IMR-90 (cell line): ENCODE results near the gene FEM1A. TPM values are rescaled to one million over a fixed set of nuclear protein-coding genes. Genes with fewer than 3 reads are reported as not detected.

Source experiments
- ATAC-seq: fragments of 200-7000 bp; cut with Tn5 transposase; 2 replicates; pipeline ENCODE4 v1.9.1; 2020; ENCODE audit warnings: low read depth, mild to moderate bottlenecking, moderate library complexity
- BruUV-seq: library from RNA; stranded (reverse); fragments of 400-500 nt; replicated peaks from 2 replicates; lab custom pipeline; 2021; lab: Mats Ljungman, UMichigan
- CTCF ChIA-PET: fragments of 300-600 bp; formaldehyde crosslinking; extraction: SDS; loops from one replicate; lab custom pipeline; 2021; ENCODE audit warnings: antibody characterized with exemption; lab: Yijun Ruan, JAX
- POLR2A ChIA-PET: fragments of 300-600 bp; sonication (Branson Sonifier 250); formaldehyde crosslinking; loops from one replicate; lab custom pipeline; 2022; ENCODE audit warnings: antibody characterized with exemption; ENCODE audit not compliant: unreplicated experiment; lab: Charles Lee
- DNase-seq: peaks from one replicate; pipeline ENCODE4 v3.0.0; 2013
- H2AFZ ChIP-seq: replicated peaks from 2 replicates; pipeline ENCODE3; 2013; ENCODE audit warnings: low read length, mild to moderate bottlenecking; ENCODE audit not compliant: poor library complexity
- H2AK5ac ChIP-seq: 2 replicates; pipeline ENCODE4 v1.6.1; 2013; ENCODE audit warnings: low read depth, low read length, inconsistent platforms
- H2AK9ac ChIP-seq: replicated peaks from 2 replicates; pipeline ENCODE3; 2013; ENCODE audit warnings: mild to moderate bottlenecking, low read depth, low read length, moderate library complexity; ENCODE audit not compliant: poor library complexity
- H2BK120ac ChIP-seq: 2 replicates; pipeline ENCODE4 v1.6.1; 2013; ENCODE audit warnings: low read depth, low read length, inconsistent platforms
- H2BK15ac ChIP-seq: 3 replicates; pipeline ENCODE4 v1.6.1; 2013; ENCODE audit warnings: low read depth, low read length, inconsistent platforms
- H2BK20ac ChIP-seq: 2 replicates; pipeline ENCODE4 v1.6.1; 2013; ENCODE audit warnings: low read depth, mild to moderate bottlenecking, inconsistent platforms, low read length, moderate library complexity
- H2BK5ac ChIP-seq: 2 replicates; pipeline ENCODE4 v1.6.1; 2013; ENCODE audit warnings: mild to moderate bottlenecking, low read depth, low read length, inconsistent platforms; ENCODE audit not compliant: poor library complexity, severe bottlenecking
- H3K14ac ChIP-seq: replicated peaks from 2 replicates; pipeline ENCODE4 v1.6.1; 2013; ENCODE audit warnings: low read depth, low read length, inconsistent platforms
- H3K18ac ChIP-seq: 2 replicates; pipeline ENCODE4 v1.6.1; 2013; ENCODE audit warnings: low read depth, low read length, control low read depth
- H3K23ac ChIP-seq: 2 replicates; pipeline ENCODE4 v1.6.1; 2013; ENCODE audit warnings: low read depth, low read length, inconsistent platforms
- H3K27ac ChIP-seq: 2 replicates; pipeline ENCODE4 v1.5.1; 2013; ENCODE audit warnings: mild to moderate bottlenecking, control low read depth, low read length; ENCODE audit not compliant: insufficient read depth
- H3K27me3 ChIP-seq: 2 replicates; pipeline ENCODE4 v1.6.1; 2013; ENCODE audit warnings: low read length; ENCODE audit not compliant: control insufficient read depth, insufficient read depth
- H3K36me3 ChIP-seq: 2 replicates; pipeline ENCODE4 v1.6.1; 2013; ENCODE audit warnings: low read length, mixed read lengths; ENCODE audit not compliant: control insufficient read depth, insufficient read depth
- H3K4ac ChIP-seq: 2 replicates; pipeline ENCODE4 v1.6.1; 2013; ENCODE audit warnings: low read depth, low read length, inconsistent platforms
- H3K4me1 ChIP-seq: 2 replicates; pipeline ENCODE4 v1.6.1; 2013; ENCODE audit warnings: low read length, mixed read lengths; ENCODE audit not compliant: control insufficient read depth, insufficient read depth
- H3K4me2 ChIP-seq: 2 replicates; pipeline ENCODE4 v1.6.1; 2013; ENCODE audit warnings: low read depth, mild to moderate bottlenecking, control low read depth, low read length, moderate library complexity
- H3K4me3 ChIP-seq: 2 replicates; pipeline ENCODE4 v1.5.1; 2013; ENCODE audit warnings: low read depth, mild to moderate bottlenecking, control low read depth, low read length, moderate library complexity; ENCODE audit not compliant: insufficient read depth
- H3K56ac ChIP-seq: 2 replicates; pipeline ENCODE4 v1.6.1; 2013; ENCODE audit warnings: low read length, inconsistent platforms; ENCODE audit not compliant: insufficient read depth; ENCODE audit errors: extremely low read depth
- H3K79me1 ChIP-seq, 2 experiments: 2 replicates each; pipeline ENCODE4 v1.6.1; 2013; ENCODE audit warnings: low read length in 2 of 2, inconsistent platforms in 1 of 2, low read depth in 1 of 2
- H3K9ac ChIP-seq: 2 replicates; pipeline ENCODE4 v1.6.1; 2013; ENCODE audit warnings: low read depth, low read length, control low read depth
- H3K9me1 ChIP-seq: 2 replicates; pipeline ENCODE4 v1.6.1; 2013; ENCODE audit warnings: low read length, inconsistent platforms; ENCODE audit not compliant: insufficient read depth
- H3K9me3 ChIP-seq: 2 replicates; pipeline ENCODE4 v1.6.1; 2013; ENCODE audit warnings: low read length; ENCODE audit not compliant: control insufficient read depth, insufficient read depth
- H4K20me1 ChIP-seq: 2 replicates; pipeline ENCODE4 v1.6.1; 2013; ENCODE audit warnings: low read length, inconsistent platforms; ENCODE audit not compliant: insufficient read depth
- H4K5ac ChIP-seq: 2 replicates; pipeline ENCODE4 v1.6.1; 2013; ENCODE audit warnings: mild to moderate bottlenecking, low read depth, low read length, control low read depth
- H4K8ac ChIP-seq, 2 experiments: 2 replicates each; pipeline ENCODE4 v1.6.1; 2013; ENCODE audit warnings: low read depth in 2 of 2, low read length in 2 of 2, control low read depth in 1 of 2, inconsistent platforms in 1 of 2
- H4K91ac ChIP-seq: 2 replicates; pipeline ENCODE4 v1.6.1; 2013; ENCODE audit warnings: low read depth, low read length, inconsistent platforms; ENCODE audit not compliant: insufficient read depth
- BHLHE40 ChIP-seq: fragments of 150-350 bp; IDR thresholded peaks from 2 replicates; pipeline ENCODE4 v1.6.1; 2016; ENCODE audit warnings: mild to moderate bottlenecking, low read depth, low read length
- CEBPB ChIP-seq: IDR thresholded peaks from 2 replicates; pipeline ENCODE4 v1.6.1; 2012; ENCODE audit warnings: low read depth, low read length, improper control_type of control experiment
- CHD1 ChIP-seq: IDR thresholded peaks from 2 replicates; pipeline ENCODE4 v1.6.1; 2012; ENCODE audit warnings: low read depth, low read length, improper control_type of control experiment
- CTCF ChIP-seq: conservative IDR thresholded peaks from 2 replicates; pipeline ENCODE4 v1.5.1; 2012; ENCODE audit warnings: mild to moderate bottlenecking, low read depth, low read length, improper control_type of control experiment
- ELK1 ChIP-seq: fragments of 150-350 bp; IDR thresholded peaks from 2 replicates; pipeline ENCODE4 v1.6.1; 2016; ENCODE audit warnings: low read depth, mild to moderate bottlenecking, low read length, moderate library complexity, borderline replicate concordance
- FOS ChIP-seq: fragments of 150-350 bp; IDR thresholded peaks from 2 replicates; pipeline ENCODE4 v1.6.1; 2016; ENCODE audit warnings: low read depth, low read length
- MAFK ChIP-seq: IDR thresholded peaks from 2 replicates; pipeline ENCODE4 v1.6.1; 2012; ENCODE audit warnings: low read depth, low read length, improper control_type of control experiment
- MAZ ChIP-seq: IDR thresholded peaks from 2 replicates; pipeline ENCODE4 v1.6.1; 2012; ENCODE audit warnings: low read depth, mild to moderate bottlenecking, low read length, improper control_type of control experiment, moderate library complexity, borderline replicate concordance
- MXI1 ChIP-seq: IDR thresholded peaks from 2 replicates; pipeline ENCODE4 v1.6.1; 2012; ENCODE audit warnings: low read depth, mild to moderate bottlenecking, low read length, moderate library complexity, borderline replicate concordance
- POLR2A ChIP-seq: IDR thresholded peaks from 2 replicates; pipeline ENCODE4 v1.6.1; 2012; ENCODE audit warnings: mild to moderate bottlenecking, low read depth, low read length
- RAD21 ChIP-seq: IDR thresholded peaks from 2 replicates; pipeline ENCODE4 v1.6.1; 2012; ENCODE audit warnings: low read length, improper control_type of control experiment
- RCOR1 ChIP-seq: IDR thresholded peaks from 2 replicates; pipeline ENCODE4 v1.6.1; 2012; ENCODE audit warnings: mild to moderate bottlenecking, low read length, improper control_type of control experiment; ENCODE audit not compliant: insufficient replicate concordance
- RFX5 ChIP-seq: IDR thresholded peaks from 2 replicates; pipeline ENCODE4 v1.8.0; 2012; ENCODE audit warnings: low read depth, mild to moderate bottlenecking, low read length, moderate library complexity
- SMC3 ChIP-seq: fragments of 150-350 bp; IDR thresholded peaks from 2 replicates; pipeline ENCODE4 v1.6.1; 2016; ENCODE audit warnings: low read depth, mild to moderate bottlenecking, antibody characterized with exemption, low read length, moderate library complexity
- USF2 ChIP-seq: fragments of 150-350 bp; IDR thresholded peaks from 2 replicates; pipeline ENCODE4 v1.6.1; 2017; ENCODE audit warnings: mild to moderate bottlenecking, antibody characterized with exemption, low read length, low read depth
- WGBS, 2 experiments: methylation state at CpG; one replicate each; pipeline versions ENCODE4 v1.1.5 to v1.1.7; 2013; ENCODE audit warnings: missing lambda C conversion rate in 2 of 2; ENCODE audit not compliant: insufficient read length in 1 of 2; ENCODE audit errors: extremely low coverage in 2 of 2; 5-methylcytosine and 5-hydroxymethylcytosine counted together
- dilution Hi-C: fragments of 300-500 bp; cut with HindIII; formaldehyde crosslinking; loops from one replicate; pipeline ENCODE4 v1.14.3; 2018; ENCODE audit warnings: low sequenced_read_pairs; ENCODE audit not compliant: unreplicated experiment
- in situ Hi-C: fragments of 300-500 bp; cut with MboI; formaldehyde crosslinking; loops from 3 replicates; pipeline ENCODE4 v1.14.3; 2019; ENCODE audit warnings: low sequenced_read_pairs, inconsistent platforms, mixed read lengths
- intact Hi-C: fragments of 100-400 bp; cut with micrococcal nuclease; formaldehyde crosslinking; loops from 2 replicates; pipeline ENCODE4 v1.10.0; 2022
- polyA plus RNA-seq, 3 experiments: library from polyadenylated mRNA; depleted of rRNA; stranded (reverse); fragments of >200 nt; gene quantifications; 2 replicates each; pipeline ENCODE4 v1.2.3, GENCODE V29; 2012; ENCODE audit warnings: low replicate concordance in 1 of 3
- total RNA-seq: library from RNA; depleted of rRNA; stranded (reverse); fragments of >200 nt; gene quantifications from 2 replicates; pipeline ENCODE4 v1.2.3, GENCODE V29; 2012

The FEM1A gene
- total and polyA plus RNA-seq, 2 of the 4 experiments (the other 2 are of a cell fraction) = 5.3 to 8.8 TPM

DNA sequence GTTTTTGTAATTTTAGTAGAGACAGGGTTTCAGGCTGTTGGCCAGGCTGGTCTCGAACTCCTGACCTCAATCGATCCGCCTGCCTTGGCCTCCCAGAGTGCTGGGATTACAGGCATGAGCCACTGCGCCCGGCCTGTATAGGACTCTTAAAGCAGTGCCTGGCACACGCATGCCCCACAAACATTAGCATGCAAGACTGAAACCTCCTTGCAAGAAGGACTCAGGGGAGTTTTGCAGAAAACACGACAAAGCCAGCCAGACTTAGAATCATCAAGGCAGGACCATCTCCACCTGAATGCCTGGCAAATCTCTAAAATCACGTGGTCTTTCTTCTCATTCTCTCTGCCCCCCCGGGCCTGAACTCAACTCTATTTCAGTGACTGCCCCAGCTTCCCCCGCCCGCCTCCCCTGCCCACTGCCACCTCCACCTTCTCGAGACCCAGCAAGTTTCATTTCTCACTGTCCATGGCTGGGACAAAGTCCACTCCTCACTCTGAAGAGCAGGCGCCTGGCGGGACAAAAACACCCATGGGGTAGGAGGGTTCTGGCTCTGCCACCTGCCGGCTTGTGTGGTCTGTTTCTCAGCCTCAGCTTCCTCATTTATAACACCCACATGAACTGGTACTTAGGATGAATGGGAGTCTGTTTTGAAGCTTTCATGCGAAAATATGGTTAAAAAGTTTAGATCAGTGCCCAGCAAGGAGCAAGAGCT, 37.6 kb downstream of the FEM1A start:
- no peak overlapping the region for H2AK5ac ChIP-seq
- WGBS, 2 experiments = 89% methylated on average over 7 of the region's 16 CpGs; no CpG with 5 or more reads in 1 of the 2 experiments
- H4K20me1 ChIP-seq = peaks cover 29% of the 10 kb centered on the region
- H3K9ac ChIP-seq = no peak overlapping the region
- peaks cover 10% of the 10 kb centered on the region for H3K9me1 ChIP-seq
- H3K18ac ChIP-seq = no peak overlapping the region
- no peak overlapping the region for H4K91ac ChIP-seq
- H3K23ac ChIP-seq = no peak overlapping the region
- no peak overlapping the region for H2BK5ac ChIP-seq
- intact Hi-C loops (no loop called here), in situ Hi-C loops (no loop called here), dilution Hi-C loops (no loop called here)
- peaks cover 19 to 52% of the 10 kb centered on the region in 2 experiments for H3K79me1 ChIP-seq
- no peak overlapping the region for H3K14ac ChIP-seq
- H4K5ac ChIP-seq = no peak overlapping the region
- no peak for DNase-seq
- no peak for ATAC-seq
- peak overlapping the region; percentile 33; the same call in 1 of the 2 replicates for H3K4me2 ChIP-seq
- H3K27ac ChIP-seq = no peak overlapping the region
- H2BK120ac ChIP-seq = no peak overlapping the region
- H3K4ac ChIP-seq = no peak overlapping the region
- H3K56ac ChIP-seq = no peak overlapping the region
- H3K4me1 ChIP-seq = peaks cover 11% of the 10 kb centered on the region
- CTCF ChIA-PET = interaction anchor here (0.6 kb wide), 1 partner anchor 10 kb away, joined by 3 read pairs; no protein-coding TSS in a partner anchor
- no peak overlapping the region for H4K8ac ChIP-seq
- no peaks in the 10 kb centered on the region for H3K27me3 ChIP-seq
- no TSS peak for BruUV-seq
- H2BK15ac ChIP-seq = no peak overlapping the region
- H2AK9ac ChIP-seq = no peak overlapping the region
- no peaks in the 10 kb centered on the region for H3K9me3 ChIP-seq
- no peak overlapping the region for H2AFZ ChIP-seq
- H2BK20ac ChIP-seq = no peak overlapping the region
- H3K4me3 ChIP-seq = no peak overlapping the region
- H3K36me3 ChIP-seq = peaks cover 2% of the 10 kb centered on the region; the same call in 1 of the 2 replicates
- POLR2A ChIA-PET = interaction anchor here (0.6 kb wide), 2 partner anchors 39 to 195 kb away, joined by 3 to 10 read pairs; partner anchors contain the start of gene PLIN3
- TF ChIP-seq RAD21 (no peak), MAFK (no peak), FOS (no peak), MXI1 (no peak), SMC3 (no peak), POLR2A (no peak), ELK1 (no peak), CEBPB (no peak), CTCF (no peak), USF2 (no peak), MAZ (no peak), CHD1 (no peak), RFX5 (no peak), BHLHE40 (no peak), RCOR1 (no peak)
